HUDEP-2 (cell line): ENCODE data around the gene SLC2A2.

Experiments used
- DNase-seq, 76 experiments: peaks; one replicate each; lab custom pipeline; 2025; ENCODE audit not compliant: unreplicated experiment in 76 of 76; lab: John Stamatoyannopoulos, UW

Gene SLC2A2

GRCh38 chr3:171038342-171038741 lies 11.8 kb upstream of the SLC2A2 start:
- DNase-seq, result no peak

GRCh38 chr3:171028779-171029232 lies 2.3 kb upstream of the SLC2A2 start:
- no peak for DNase-seq

GRCh38 chr3:171028025-171028778 lies 1.7 kb upstream of the SLC2A2 start:
- DNase-seq, result peak in 2 of 76 experiments; percentile 5 to 7

GRCh38 chr3:171023566-171023965 lies 3.0 kb downstream of the SLC2A2 start:
- DNase-seq, result no peak

- DNase-seq, result no peak
Measured at GRCh38 chr3:171021377-171021776, 5.1 kb downstream of the SLC2A2 start.

- DNase-seq, result peak in 2 of 76 experiments; percentile 4 to 18
Measured at GRCh38 chr3:171018156-171018935, 8.2 kb downstream of the SLC2A2 start.

- peak in 24 of 76 experiments; percentile 1 to 45 (median 16) for DNase-seq
Measured at GRCh38 chr3:171013822-171014748, 12.4 kb downstream of the SLC2A2 start.

GRCh38 chr3:171011873-171012336 lies 14.6 kb downstream of the SLC2A2 start:
- no peak for DNase-seq

GRCh38 chr3:171011109-171011872 lies 15.2 kb downstream of the SLC2A2 start:
- DNase-seq, result no peak

- DNase-seq, result no peak
Measured at GRCh38 chr3:171007316-171007715, 19.2 kb downstream of the SLC2A2 start.

- DNase-seq, result no peak
Measured at GRCh38 chr3:171005648-171006047, 20.9 kb downstream of the SLC2A2 start.

GRCh38 chr3:171001957-171002694 lies 24.4 kb downstream of the SLC2A2 start:
- no peak for DNase-seq

- DNase-seq, result no peak
Measured at GRCh38 chr3:171001250-171001893, 25.1 kb downstream of the SLC2A2 start.

GRCh38 chr3:171000281-171000680 lies 26.2 kb downstream of the SLC2A2 start:
- DNase-seq, result no peak

GRCh38 chr3:170999737-171000242 lies 26.7 kb downstream of the SLC2A2 start:
- DNase-seq, result peak in 1 of 76 experiments; percentile 10

GRCh38 chr3:170997961-170998913 lies 28.3 kb downstream of the SLC2A2 start:
- DNase-seq, result no peak

GRCh38 chr3:170992854-170993253 lies 33.7 kb downstream of the SLC2A2 start:
- no peak for DNase-seq
